ENCODE results near the gene CCDC60.
A peak's percentile ranks its signal among the peaks of the same experiment; 100 is the strongest.
"Not testable (repeated sequence)": the region's sequence is repeated elsewhere in the genome, so short reads cannot be mapped to it uniquely, and the experiment has no call there.

CCDC60 gene

GRCh38 chr12:119338593-119339363, 4.2 kb downstream of the CCDC60 start:
- no peak for DNase-seq

- no peak for DNase-seq
These were observed 6.0 kb downstream of the CCDC60 start for GRCh38 chr12:119340578-119340977.

- DNase-seq, result no peak
These were observed 6.5 kb downstream of the CCDC60 start for GRCh38 chr12:119341020-119341419.

- DNase-seq, result no peak
These were observed 7.5 kb downstream of the CCDC60 start for GRCh38 chr12:119341988-119342387.

GRCh38 chr12:119343130-119343529, 8.6 kb downstream of the CCDC60 start:
- DNase-seq, result no peak

- DNase-seq, result peak; percentile 90
These were observed 19.6 kb downstream of the CCDC60 start for GRCh38 chr12:119354172-119354571.

- DNase-seq, result not testable (repeated sequence)
These were observed 25.8 kb downstream of the CCDC60 start for GRCh38 chr12:119360366-119360765.

- no peak for DNase-seq
These were observed 28.5 kb downstream of the CCDC60 start for GRCh38 chr12:119363037-119363436.

- no peak for DNase-seq
These were observed 29.0 kb downstream of the CCDC60 start for GRCh38 chr12:119363490-119363889.

GRCh38 chr12:119365451-119365850, 30.9 kb downstream of the CCDC60 start:
- DNase-seq, result no peak

- no peak for DNase-seq
These were observed 31.5 kb downstream of the CCDC60 start for GRCh38 chr12:119366007-119366406.

- no peak for DNase-seq
These were observed 34.6 kb downstream of the CCDC60 start for GRCh38 chr12:119369161-119369560.

- peak; percentile 8 for DNase-seq
These were observed 35.5 kb downstream of the CCDC60 start for GRCh38 chr12:119369907-119370546.

GRCh38 chr12:119372540-119372939, 38.0 kb downstream of the CCDC60 start:
- DNase-seq, result no peak

- no peak for DNase-seq
These were observed 38.5 kb downstream of the CCDC60 start for GRCh38 chr12:119373001-119373400.

- DNase-seq, result no peak
These were observed 39.1 kb downstream of the CCDC60 start for GRCh38 chr12:119373666-119374065.

GRCh38 chr12:119374635-119375034, 40.1 kb downstream of the CCDC60 start:
- no peak for DNase-seq

GRCh38 chr12:119375075-119375882, 40.8 kb downstream of the CCDC60 start:
- DNase-seq, result no peak

- no peak for DNase-seq
These were observed 41.3 kb downstream of the CCDC60 start for GRCh38 chr12:119375883-119376190.

GRCh38 chr12:119378903-119379302, 44.4 kb downstream of the CCDC60 start:
- DNase-seq, result peak; percentile 10

- no peak for DNase-seq
These were observed 47.1 kb downstream of the CCDC60 start for GRCh38 chr12:119381471-119382235.

- no peak for DNase-seq
These were observed 48.7 kb downstream of the CCDC60 start for GRCh38 chr12:119383206-119383605.

- no peak for DNase-seq
These were observed 49.8 kb downstream of the CCDC60 start for GRCh38 chr12:119384340-119384739.

Measured in NCI-H2029 treated with DMSO at 0.1 percent for 48 hours (cell line).